Measurements from ENCODE around the gene KATNB1. TPM values are rescaled to one million over a fixed set of nuclear protein-coding genes. Genes with fewer than 3 reads are reported as not detected.

KATNB1 gene
- polyA plus RNA-seq, 2 of the 4 experiments (the other 2 are of a cell fraction): 21.0 to 21.1 TPM

GRCh38 chr16:57720142-57720575 lies 15.4 kb upstream of the KATNB1 start:
- peak; percentile 72 to 75 for DNase-seq (ENCODE audit: low read depth in 1 of 2, low spot score in 1 of 2)

GRCh38 chr16:57721356-57722209 lies 14.0 kb upstream of the KATNB1 start:
- DNase-seq (ENCODE audit: low read depth in 1 of 2, low spot score in 1 of 2) (no peak), ATAC-seq (no peak), FAIRE-seq (no peak)
- TF ChIP-seq MAFK (IDR thresholded peaks at IDR 0.05; ENCODE audit: partially characterized antibody) (no peak), MAZ (IDR thresholded peaks at IDR 0.05; ENCODE audit: borderline replicate concordance, low read depth, low read length) (no peak), HDAC2 (IDR thresholded peaks at IDR 0.05) (no peak), CTCF (IDR thresholded peaks at IDR 0.05) (no peak), ZNF302 (CRISPR knock-in tag; IDR thresholded peaks at IDR 0.05) (no peak), TP53 (CRISPR knock-in tag; IDR thresholded peaks at IDR 0.05) (no peak), CHD2 (IDR thresholded peaks at IDR 0.05; ENCODE audit: low read length, partially characterized antibody) (no peak), FOXS1 (CRISPR knock-in tag; IDR thresholded peaks at IDR 0.05) (no peak), PHF8 (IDR thresholded peaks at IDR 0.05; ENCODE audit: borderline replicate concordance, low read depth) (no peak), MYC (IDR thresholded peaks at IDR 0.05; ENCODE audit: borderline replicate concordance, low read length) (no peak), JUN (IDR thresholded peaks at IDR 0.05) (no peak), HEYL (CRISPR knock-in tag; IDR thresholded peaks at IDR 0.05) (no peak), MAX (IDR thresholded peaks at IDR 0.05) (no peak), EHF (CRISPR knock-in tag; IDR thresholded peaks at IDR 0.05) (no peak), ATOH8 (CRISPR knock-in tag; IDR thresholded peaks at IDR 0.05; ENCODE audit: low read depth) (no peak), EP300 (IDR thresholded peaks at IDR 0.05) (no peak), HMGXB4 (CRISPR knock-in tag; IDR thresholded peaks at IDR 0.05; ENCODE audit: borderline replicate concordance) (no peak), SREBF2 (IDR thresholded peaks at IDR 0.05) (no peak), NR3C1 (IDR thresholded peaks at IDR 0.05) (no peak), HOXA7 (CRISPR knock-in tag; IDR thresholded peaks at IDR 0.05) (no peak)
- no peak overlapping the region for H3K4me3 ChIP-seq
- H3K4me1 ChIP-seq: peaks cover 15% of the 10 kb centered on the region; the same call in 2 of the 3 replicates
- ChIA-PET POLR2A (no interaction called here), CTCF (interaction anchor here (0.5 to 1.7 kb wide), 11 partner anchors 9 to 278 kb away, joined by 3 to 12 read pairs (median 3); partner anchors contain the start of gene KATNB1)
- H3K27ac ChIP-seq: 0 out of 6 replicates have a peak overlapping the region, but pooled peaks of 1 of the 2 experiments have one; percentile 33
- no peak overlapping the region for H3K4me2 ChIP-seq
- no peaks in the 10 kb centered on the region for H3K9me3 ChIP-seq
- WGBS (ENCODE audit: missing lambda C conversion rate): 75% methylated on average over 16 of the region's 17 CpGs

More at GRCh38 chr16:57720142-57720575, 15.4 kb upstream of the KATNB1 start:
- Histone ChIP-seq H3K4me3 (no peak overlapping the region), H3K4me2 (no peak overlapping the region), H3K9me3 (no peaks in the 10 kb centered on the region), H3K4me1 (peaks cover 9% of the 10 kb centered on the region; the same call in 2 of the 3 replicates), H3K27ac (peak overlapping the region; percentile 25 to 32; a peak in 4 of 6 replicates)
- ATAC-seq: peak; percentile 96 to 97
- POLR2A ChIA-PET: no interaction called here
- TF ChIP-seq KDM1A (IDR thresholded peaks at IDR 0.05; ENCODE audit: low read depth) (0 out of 2 replicates have a peak, but pooled peaks have one; percentile 26), RNF2 (IDR thresholded peaks at IDR 0.05; ENCODE audit: borderline replicate concordance, low read depth) (no peak), NPAS2 (CRISPR knock-in tag; IDR thresholded peaks at IDR 0.05; ENCODE audit: borderline replicate concordance) (no peak), EP300 (IDR thresholded peaks at IDR 0.05) (no peak), RAD21 (conservative IDR thresholded peaks at IDR 0.05 in 1 of 2, IDR thresholded peaks at IDR 0.05 in 1 of 2) (peak; percentile 82 to 83), ESRRA (IDR thresholded peaks at IDR 0.05; ENCODE audit: borderline replicate concordance, low read length) (no peak), SMC3 (IDR thresholded peaks at IDR 0.05) (peak; percentile 94), HOXA7 (CRISPR knock-in tag; IDR thresholded peaks at IDR 0.05) (no peak), CEBPB (IDR thresholded peaks at IDR 0.05) (no peak), CTCF (IDR thresholded peaks at IDR 0.05) (peak; percentile 82), KDM5A (IDR thresholded peaks at IDR 0.05) (no peak), ZFP36 (IDR thresholded peaks at IDR 0.05; ENCODE audit: borderline replicate concordance, partially characterized antibody) (peak; percentile 16)
- CTCF ChIA-PET: interaction anchor here (0.6 to 10.1 kb wide), 13 partner anchors 12 to 287 kb away, joined by 3 to 103 read pairs (median 4); no protein-coding TSS in a partner anchor
- WGBS (ENCODE audit: missing lambda C conversion rate): 47% methylated on average over 3 of the region's 3 CpGs
- peak; percentile 67 for FAIRE-seq

All from A549 (cell line).